HG03135 (cell line): Measurements from ENCODE around the gene SEMA3D.
A peak's percentile ranks its signal among the peaks of the same experiment; 100 is the strongest.

ENCODE experiments used
- ATAC-seq: cut with Tn5 transposase; IDR thresholded peaks from one replicate; pipeline ENCODE4 v1.9.1; 2021; ENCODE audit warnings: mild to moderate bottlenecking, moderate library complexity; ENCODE audit not compliant: unreplicated experiment

Gene SEMA3D

DNA sequence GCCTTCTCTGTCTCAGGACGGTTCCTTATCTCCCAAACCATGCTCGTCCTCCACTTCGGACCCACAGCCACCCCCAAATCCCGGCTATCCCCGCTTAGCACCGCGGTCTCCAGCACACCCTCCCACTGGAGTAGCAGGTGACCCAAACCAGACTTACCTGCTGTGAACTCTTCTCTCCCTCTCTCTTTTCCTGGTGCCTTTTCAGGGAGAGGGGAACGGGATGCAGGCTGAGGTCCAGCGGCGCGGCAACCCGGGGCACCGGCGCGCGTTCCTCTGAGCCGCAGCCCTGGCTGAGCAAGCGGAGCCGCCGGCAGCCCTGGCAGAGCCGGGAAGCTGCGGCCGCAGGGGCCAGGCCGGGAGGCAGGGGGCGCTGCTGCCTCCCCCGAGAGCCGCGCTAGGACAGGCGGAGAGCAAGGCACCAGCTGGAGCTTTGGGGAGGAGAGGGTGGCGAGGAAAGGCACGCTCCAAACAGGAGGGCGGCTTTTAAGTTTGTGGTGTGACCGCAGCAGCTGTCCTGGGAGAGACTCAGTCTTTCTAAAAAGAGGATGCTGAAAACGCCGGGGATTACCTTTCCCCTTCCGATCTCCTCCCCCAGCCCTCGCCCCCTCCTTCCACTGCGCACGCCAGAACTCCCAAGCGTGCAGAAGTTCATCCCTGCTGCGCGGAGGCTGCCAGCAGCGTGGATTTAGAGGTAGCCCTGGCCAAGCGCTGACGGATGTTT lies at the start of gene SEMA3D:
Gene SEMA3D, minus strand, starts transcription at position 536 of the 721 bp plus-strand sequence. CDS start 65,165 bp downstream, outside the sequence.
- ATAC-seq = peak; percentile 96

DNA sequence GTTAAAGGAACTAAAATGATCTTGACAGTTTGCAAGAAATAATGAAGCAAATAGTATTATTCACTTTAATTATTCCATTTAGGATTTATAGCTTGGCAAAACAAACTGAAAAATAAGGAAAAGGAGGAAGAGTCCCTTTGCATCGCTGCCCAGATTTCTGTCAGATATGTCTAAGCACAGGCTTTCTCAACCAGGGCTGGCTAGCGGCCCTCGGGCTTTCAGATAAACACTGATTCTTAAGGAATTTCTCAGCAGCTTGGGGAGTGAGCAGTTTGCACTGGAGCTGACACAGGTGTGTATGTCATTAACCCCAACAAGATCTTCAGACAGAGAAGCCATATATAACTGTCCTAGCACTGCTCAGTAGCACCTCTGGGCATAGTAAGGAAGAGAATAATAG lies 47.9 kb upstream of the SEMA3D start:
- ATAC-seq = no peak

DNA sequence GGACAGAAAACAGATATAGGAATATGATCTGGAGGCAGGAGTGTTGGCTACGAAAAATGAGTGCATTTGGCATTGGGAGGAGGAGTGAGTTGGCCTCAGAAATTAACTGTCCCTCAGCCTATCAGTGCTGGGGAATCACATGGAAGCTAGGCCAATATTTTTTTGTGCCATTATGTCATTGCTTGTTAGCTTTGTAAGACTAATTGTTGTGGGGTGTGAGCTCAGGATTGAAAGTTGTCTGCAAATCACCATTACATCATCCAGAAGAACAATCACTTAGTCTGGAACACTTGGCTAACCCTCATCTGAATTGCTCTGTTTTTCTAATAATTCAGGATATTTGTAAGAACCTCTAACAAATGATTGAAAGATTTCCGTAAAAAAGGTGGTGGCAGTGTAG lies 45.2 kb upstream of the SEMA3D start:
- ATAC-seq = no peak

DNA sequence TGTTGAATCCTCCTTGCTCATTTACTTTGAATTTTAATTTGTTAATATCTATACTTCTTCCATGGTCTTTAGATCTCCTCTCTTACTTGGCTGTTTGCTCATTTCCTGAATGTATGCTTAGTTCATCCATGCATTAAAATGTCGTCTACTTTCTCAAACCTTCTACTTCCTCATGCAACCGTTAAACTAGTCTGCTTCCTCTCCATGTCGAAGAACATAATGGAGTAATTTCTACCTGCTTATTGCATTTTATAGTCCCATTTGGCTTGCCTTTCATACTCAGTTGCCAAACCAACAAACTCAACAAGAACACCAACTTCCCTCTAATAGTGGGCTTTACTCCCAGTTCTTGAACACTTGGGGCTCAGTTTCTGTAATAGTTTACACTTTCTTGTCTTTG lies 43.8 kb upstream of the SEMA3D start:
- no peak for ATAC-seq

DNA sequence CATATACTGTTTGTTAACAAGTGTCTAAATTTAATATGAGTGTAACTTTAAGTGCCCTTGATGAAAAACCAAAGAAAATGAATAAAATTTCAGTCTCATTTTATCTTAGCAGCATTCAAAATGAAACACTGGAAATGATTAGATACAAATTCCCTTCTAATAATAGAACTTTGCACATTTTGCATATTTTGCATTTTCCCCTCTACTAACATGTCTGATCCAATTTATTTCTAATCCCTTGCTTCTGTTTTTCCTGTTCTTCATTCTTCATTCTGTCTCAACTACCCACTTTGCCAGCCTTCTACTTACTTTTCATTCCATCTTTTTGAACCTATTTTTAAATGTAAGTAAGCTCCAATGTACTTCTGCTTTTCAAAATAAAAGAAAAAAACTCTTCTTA lies 42.7 kb upstream of the SEMA3D start:
- ATAC-seq = no peak

DNA sequence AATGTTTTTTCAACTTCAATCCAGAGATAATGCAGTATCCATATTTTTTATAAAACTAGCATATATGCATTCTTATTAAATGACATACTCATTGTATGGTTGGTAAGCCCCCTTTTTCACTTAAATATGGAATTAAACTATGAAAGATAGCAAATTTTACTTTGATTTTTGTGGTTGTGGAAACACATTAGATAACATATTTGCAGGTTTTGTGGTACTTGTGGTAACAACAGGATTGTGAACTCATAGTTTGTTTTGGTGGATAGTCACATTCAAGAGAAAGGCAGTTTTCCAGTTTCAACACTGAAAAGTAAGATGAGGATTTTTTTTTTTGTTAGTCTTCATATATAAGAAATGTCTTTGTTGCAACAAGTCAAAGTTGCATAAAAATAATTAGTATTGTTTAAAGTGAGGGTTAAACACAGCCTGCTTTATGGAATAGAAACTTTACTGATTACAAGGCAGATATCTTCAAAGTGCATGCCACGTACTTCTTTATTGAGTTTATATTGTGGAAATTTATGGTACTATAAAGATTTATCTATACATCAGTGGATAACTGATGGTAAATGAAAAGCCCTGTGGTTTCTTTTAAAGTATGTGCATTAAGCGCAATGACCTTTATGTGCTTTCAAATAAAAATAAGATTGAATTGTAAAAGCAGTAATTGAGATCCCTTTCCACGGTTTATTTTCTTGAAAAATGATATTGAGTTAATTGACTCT lies 39.7 kb upstream of the SEMA3D start:
- ATAC-seq = no peak

DNA sequence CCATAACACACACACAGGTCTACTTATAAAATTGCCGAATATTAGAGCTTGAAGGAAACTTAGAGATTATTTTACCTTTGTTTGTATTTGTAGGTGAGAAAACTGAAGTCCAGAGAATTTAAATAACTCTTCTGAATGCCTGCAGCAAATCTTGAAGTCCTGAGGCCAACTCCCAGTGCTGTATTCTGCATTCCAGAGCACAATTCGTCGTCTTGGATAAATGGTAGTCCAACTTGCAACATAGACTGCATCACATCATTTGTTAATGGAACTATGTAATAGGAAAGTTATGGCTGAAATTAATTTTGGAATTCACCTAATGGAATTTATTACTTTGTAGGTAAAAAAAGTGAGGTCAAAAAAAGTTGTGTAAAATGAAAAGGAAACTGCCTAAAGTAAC lies 37.3 kb upstream of the SEMA3D start:
- ATAC-seq = no peak

DNA sequence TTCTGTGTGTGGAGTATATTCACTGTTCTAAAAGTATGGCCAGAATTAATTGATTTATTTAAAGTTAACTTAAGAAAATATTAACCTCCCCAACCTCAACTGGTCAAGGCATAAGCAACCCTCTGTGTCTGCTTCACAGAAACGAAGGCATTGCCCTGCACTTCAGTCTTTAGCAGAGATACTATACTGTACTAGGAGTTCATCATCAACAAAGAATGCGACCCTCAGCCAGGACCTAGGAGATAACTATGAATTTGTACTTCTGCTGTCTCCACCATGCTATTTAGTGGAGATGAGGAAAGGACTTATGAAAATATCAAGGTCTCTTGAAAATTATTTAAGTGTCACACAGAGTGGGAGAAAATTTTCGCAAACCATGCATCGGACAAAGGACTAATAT lies 35.7 kb upstream of the SEMA3D start:
- ATAC-seq = no peak

DNA sequence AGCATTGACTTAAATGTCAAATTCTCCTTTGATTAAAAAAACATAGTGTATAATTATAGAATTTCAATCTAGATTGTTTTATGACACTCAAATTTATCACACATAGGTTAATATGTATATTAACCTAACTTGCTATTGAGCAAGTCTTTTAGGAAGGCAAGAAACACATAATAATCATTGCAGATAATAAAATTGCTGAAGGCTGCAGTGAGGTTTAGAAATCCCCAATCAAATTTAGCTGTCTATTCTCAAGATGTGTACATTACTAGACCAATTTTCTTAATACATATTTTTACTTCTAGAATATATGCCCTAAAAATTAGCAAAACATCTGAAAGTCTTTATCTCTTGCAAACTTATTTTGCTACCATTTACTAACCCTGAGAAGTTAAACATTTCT lies 34.9 kb upstream of the SEMA3D start:
- no peak for ATAC-seq

DNA sequence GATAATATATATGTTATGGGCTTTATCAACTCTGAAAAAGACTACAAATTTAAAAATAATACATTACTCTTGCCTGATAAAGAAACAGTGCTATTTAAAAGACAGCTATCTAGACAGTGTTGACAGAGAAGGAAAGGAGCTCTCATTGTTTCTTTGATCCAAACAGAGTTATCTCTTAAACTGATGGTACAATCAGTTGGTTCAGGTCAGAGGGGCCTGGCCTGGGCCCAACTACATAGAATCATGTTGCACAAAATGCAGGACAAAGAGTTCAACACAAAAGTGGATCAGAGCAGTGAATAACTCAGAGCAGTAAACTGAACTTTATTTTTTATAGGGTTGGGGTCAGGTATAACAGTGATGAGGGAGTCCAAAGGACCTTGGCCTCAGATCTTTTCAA lies 33.8 kb upstream of the SEMA3D start:
- ATAC-seq = no peak

DNA sequence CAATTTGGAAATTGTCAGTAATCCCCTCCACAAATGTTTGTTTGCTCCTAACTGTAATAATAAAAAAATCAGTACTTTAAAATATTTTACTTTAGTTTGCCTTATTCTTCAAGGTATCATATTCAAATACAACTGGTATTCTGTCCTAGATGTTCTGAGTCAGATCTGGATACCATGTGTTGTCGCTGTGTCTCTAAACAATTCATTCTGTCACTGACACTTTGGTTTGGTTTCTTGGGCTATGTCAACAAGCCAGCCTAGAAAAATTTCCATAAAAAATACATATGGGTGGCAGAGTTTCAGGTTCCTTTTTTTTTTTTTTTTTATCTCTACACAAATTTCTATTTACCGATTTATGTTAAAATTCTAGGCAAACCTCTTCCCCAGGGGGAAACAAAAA lies 33.2 kb upstream of the SEMA3D start:
- ATAC-seq = no peak

DNA sequence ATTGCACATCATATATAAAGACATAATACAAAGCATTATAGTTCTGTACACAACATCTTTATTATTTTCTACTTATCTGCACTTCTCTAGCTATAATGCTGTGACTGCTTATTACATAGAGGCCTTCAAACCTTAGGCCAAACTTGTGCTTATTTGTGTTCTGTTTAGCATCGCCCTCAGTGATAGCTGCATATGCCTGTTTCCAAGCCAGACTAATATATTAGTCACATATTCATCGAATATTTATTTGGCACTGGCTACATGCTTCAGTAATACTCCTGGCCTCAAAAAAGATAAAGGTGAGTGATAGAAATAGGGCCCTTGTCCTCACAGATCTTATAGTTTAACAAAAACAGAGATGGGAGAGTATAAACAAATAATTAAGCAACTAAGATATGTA lies 30.2 kb upstream of the SEMA3D start:
- ATAC-seq = no peak

DNA sequence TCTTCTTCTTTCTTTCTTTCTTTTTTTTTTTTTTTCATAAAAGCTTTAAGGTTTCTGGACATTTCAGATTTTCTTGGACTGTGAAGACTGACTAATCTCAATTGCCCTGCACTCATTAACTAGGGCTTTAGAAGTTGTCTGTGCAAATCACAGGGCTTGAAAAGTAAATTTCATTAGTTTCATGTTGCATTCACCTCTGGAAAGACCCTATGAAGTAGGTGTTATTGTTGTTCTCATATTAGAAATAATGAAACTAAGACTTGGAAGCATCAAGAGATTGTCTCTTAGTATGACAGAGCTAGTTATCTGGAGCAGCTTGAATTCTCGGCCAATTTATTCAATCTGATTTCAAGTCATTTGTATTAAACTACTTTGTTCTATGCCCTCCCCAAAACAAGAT lies 28.2 kb upstream of the SEMA3D start:
- ATAC-seq = peak; percentile 88

DNA sequence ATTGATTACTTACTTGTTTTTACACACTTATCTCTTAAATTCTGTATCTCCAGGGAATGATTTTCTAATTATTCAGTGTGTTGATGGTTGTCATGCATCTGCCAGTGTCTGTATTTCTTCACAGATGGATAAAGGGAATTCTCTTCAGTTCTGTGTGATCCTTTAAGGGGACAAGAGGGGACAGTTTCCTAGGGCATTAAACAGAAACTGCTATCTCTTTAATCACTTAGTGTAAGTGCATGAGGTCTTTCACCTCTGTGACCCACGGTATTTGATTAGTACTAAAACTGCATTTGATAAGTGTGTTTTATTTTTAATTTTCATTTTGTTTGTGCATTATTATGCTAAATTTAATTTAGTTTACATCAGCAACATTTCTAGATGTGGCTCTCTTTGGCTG lies 26.6 kb upstream of the SEMA3D start:
- ATAC-seq = no peak

DNA sequence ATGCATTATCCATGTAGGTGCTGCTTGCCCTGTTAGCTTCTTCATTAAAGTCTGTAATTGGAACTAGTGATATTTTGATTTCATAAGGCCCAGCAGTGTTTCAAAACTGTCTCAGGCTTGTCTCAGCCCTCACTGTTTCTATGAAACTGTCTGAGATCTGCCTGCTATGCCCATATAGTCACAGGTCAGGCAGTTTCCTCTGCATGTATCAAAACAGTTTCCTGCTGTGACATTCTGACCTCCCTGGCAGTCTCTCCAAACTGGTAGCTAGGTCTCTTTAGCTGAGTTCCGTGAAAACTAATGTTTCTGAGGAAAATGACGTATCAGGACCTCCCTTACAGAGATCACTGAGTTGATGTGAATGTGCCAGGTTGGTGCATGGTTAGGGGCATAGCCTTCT lies 18.9 kb upstream of the SEMA3D start:
- ATAC-seq = no peak

DNA sequence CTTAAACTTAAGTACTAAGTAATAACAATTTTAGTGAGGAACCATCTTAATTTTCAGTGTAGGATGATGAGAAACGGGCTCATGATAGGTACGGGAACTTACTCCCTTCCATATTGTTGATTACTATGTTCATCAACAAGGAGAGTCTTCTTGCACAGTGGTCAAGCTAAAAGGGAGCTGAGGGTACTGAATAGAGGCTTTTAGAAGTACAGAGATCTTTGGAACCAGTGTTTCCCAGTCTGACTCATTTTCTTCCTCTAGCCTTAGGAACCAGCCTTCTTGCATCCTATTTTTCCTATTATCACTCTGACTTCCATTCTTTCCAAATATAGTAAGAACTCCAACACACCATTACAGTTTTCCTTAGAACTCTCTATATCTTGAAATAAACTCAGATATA lies 17.6 kb upstream of the SEMA3D start:
- ATAC-seq = no peak

DNA sequence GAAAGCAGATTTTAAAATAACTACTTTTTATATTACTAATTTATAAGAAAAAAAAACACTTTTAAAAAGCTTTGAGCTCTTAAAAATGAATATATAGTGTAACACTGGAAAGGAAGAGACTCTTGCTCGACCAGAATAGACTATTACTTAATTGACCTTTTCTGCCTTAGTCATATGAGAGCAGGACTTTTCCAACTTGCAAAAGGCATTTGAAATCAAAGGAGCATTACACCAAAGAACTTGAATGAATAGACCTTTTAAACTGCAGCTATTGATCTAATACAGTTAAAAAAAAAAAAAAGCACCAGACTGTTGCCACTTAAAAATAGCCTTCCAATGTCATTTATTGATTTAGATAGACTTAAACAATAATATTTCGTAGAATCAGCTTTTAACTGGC lies 17.2 kb upstream of the SEMA3D start:
- ATAC-seq = no peak

DNA sequence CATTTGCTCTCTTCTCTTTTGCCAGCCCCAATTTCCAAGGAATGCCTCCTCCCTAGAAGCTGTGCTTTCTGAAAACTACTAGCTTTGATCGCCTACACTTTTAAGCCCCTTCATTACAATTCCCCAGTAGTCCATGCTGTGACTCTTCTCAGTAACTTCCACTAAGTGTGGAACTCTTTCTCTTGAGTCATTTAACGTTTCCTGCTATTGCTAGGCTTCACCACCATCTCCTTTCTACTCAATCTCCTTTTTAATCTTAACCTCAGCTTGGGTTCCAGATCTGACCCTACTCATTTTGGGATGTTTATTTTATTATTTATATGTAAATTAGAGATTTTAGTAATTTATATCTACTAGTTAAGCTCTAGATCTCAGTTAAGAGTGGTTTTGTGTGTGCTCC lies 14.4 kb upstream of the SEMA3D start:
- ATAC-seq = no peak

DNA sequence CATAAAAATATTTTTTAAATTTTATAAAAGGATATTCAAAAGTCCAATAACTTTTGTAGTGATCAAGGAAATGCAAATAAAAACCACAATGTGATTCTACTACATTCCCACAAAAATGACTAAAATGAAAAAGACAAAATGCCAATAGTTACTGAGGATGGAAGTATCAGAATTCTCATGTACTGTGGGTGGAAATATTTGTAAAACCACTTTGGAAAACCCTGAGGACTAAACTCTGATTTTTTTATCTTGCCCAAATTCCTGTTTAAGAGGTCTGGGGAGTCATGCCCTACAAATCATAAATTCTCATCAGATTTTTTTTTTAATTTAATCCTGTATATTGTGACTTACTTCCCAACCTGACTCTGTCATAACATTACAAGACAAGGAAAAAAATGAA lies 9.8 kb upstream of the SEMA3D start:
- no peak for ATAC-seq

DNA sequence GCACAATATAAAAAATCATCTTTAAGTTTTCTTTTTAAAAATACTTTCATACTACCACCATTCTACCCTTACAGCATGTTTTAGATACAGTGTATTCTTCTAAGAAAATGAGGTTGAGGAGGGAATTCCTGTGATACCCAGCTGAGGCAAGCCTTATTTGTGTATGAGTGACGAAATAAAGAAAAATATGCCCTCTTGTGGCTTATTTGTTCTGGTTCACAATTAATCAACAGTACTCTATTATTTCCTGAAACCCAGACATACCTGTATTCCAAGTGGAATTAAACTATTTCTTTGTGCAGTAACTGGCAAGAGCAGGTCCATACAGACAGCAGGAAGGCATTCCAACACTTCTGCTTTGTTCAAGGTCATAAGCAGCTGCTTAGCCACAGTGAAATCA lies 4.5 kb upstream of the SEMA3D start:
- no peak for ATAC-seq

DNA sequence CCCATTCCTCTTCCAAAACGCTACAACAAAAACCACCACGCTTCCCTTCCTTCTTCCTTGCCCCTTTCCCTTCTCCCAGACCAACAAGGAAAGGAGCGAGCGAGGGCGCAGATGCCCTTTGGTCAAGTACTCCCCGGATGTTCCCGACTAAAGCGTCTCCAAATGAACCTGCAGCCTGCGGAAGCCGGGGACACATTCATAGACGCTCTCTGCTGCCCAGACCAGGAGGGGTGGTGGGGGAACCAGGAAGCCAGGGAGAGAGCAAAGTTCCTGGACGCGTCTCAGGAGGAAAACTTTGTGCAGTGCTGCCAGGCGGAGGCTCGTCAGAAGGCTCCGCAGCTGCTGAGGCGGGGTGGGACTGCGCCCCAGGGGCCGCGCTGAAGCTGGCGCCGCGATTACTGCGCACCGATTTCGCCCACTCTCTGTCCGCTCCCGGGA lies 754 bp downstream of the SEMA3D start:
- peak; percentile 37 for ATAC-seq

DNA sequence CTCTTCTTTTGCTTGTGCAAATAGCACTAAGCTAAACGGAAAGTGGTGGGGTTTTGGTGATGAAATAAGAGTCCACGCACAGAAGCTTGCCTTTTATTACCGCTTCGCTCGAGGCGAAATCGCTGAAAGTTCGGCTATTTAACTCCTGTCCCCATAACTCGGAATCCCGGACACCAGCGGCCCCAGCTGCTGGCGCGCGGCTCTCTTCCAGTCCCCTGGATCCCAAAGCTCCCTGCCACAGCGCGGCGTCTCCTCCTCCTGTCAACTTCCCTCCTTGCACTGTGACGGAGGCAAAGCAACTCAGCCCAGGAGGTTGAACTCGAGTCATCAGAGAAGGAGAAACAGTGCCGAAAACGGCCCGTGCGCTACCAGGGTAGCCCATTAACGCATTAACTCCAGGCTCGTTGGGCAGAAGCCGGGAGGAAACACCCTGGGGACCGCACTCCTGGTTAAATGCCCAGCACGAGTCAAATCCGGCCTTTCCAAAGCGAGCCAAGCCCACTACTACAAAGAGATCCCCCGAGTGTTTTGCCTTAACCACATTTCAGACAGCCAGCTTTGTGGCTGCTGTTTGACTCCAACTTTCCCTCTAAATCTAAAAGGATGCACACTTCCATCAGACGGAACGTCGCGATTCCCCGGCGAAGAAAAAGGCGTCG lies 1.3 kb downstream of the SEMA3D start:
- no peak for ATAC-seq
